ENCODE measurements around the gene MRPS11.

Gene MRPS11

DNA sequence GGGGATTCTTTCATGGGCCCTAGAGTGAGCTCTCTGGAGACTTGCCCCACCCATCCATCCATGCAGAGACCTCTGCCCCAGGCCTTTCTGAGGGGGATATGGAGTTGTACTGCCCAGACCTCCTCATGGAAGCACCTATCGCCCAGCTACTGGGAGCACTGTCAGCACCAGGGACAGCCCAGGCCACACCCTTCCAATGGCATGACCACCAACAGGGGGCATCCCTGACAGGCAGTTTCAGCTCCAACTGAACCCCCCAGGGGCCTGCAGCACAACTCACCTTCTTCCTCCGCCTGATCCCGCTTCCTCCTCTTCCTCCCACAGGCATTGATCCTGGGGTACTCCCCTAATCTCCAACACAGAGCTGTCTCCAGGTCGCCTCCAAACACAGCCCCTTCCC lies 21.8 kb downstream of the MRPS11 start:
- no peak for DNase-seq (ENCODE audit: extremely low read depth, low read depth)
- H3K4me3 ChIP-seq (replicated peaks; ENCODE audit: low read depth, low read length) = no peak overlapping the region
- peak; percentile 16 for TF ChIP-seq CTCF (IDR thresholded peaks at IDR 0.05; ENCODE audit: low read depth, low read length, missing control alignments)

- no peak overlapping the region for H3K4me3 ChIP-seq (replicated peaks; ENCODE audit: low read depth, low read length)
- TF ChIP-seq CTCF (IDR thresholded peaks at IDR 0.05; ENCODE audit: low read depth, low read length, missing control alignments) = no peak
- DNase-seq (ENCODE audit: extremely low read depth, low read depth) = no peak
Measured at GRCh38 chr15:88490036-88490435, 22.5 kb downstream of the MRPS11 start.

GRCh38 chr15:88491158-88491557 lies 23.6 kb downstream of the MRPS11 start:
- H3K4me3 ChIP-seq (replicated peaks; ENCODE audit: low read depth, low read length) = no peak overlapping the region
- TF ChIP-seq CTCF (IDR thresholded peaks at IDR 0.05; ENCODE audit: low read depth, low read length, missing control alignments) = no peak
- no peak for DNase-seq (ENCODE audit: extremely low read depth, low read depth)

GRCh38 chr15:88493844-88494243 lies 26.3 kb downstream of the MRPS11 start:
- no peak overlapping the region for H3K4me3 ChIP-seq (replicated peaks; ENCODE audit: low read depth, low read length)
- TF ChIP-seq CTCF (IDR thresholded peaks at IDR 0.05; ENCODE audit: low read depth, low read length, missing control alignments) = no peak
- no peak for DNase-seq (ENCODE audit: extremely low read depth, low read depth)

- H3K4me3 ChIP-seq (replicated peaks; ENCODE audit: low read depth, low read length) = no peak overlapping the region
- no peak for TF ChIP-seq CTCF (IDR thresholded peaks at IDR 0.05; ENCODE audit: low read depth, low read length, missing control alignments)
- no peak for DNase-seq (ENCODE audit: extremely low read depth, low read depth)
Measured at GRCh38 chr15:88497109-88497765, 29.7 kb downstream of the MRPS11 start.

DNA sequence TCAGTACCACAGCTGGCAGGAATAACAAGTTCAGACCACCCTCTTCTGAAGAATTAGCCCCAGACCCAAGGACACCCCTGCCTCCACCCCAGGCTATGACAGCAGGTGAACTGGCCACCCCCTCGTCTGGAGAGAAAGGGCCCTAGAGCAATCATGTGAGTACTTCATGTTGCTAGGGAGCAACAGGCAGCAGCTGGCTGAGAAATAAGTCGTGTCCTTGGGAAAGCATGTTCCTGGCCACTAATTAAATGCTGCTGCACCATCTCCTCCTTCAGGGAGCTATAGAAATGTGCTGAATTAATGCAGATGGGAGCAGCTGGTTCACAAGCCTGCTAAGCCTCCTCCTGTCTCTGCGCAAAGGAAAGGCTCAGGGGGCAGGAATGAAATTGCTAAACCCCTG lies 31.5 kb downstream of the MRPS11 start:
- DNase-seq (ENCODE audit: extremely low read depth, low read depth) = no peak

More for the DNA sequence above, 31.5 kb downstream of the MRPS11 start:
- TF ChIP-seq CTCF (IDR thresholded peaks at IDR 0.05; ENCODE audit: low read depth, low read length, missing control alignments) = no peak
- H3K4me3 ChIP-seq (replicated peaks; ENCODE audit: low read depth, low read length) = no peak overlapping the region
